OCI-LY3 (cell line): Measurements from ENCODE around the gene PCNA.
A peak's percentile ranks its signal among the peaks of the same experiment; 100 is the strongest.

Experiments used
- H2AFZ ChIP-seq: fragments of 200-600, 300-600 bp; shearing (Covaris generic); 2 replicates; pipeline ENCODE4 v1.6.0; 2014; ENCODE audit warnings: antibody characterized with exemption, low read depth, low read length
- H3K27ac ChIP-seq: fragments of 200-600, 300-600 bp; sonication (generic); 2 replicates; pipeline ENCODE4 v1.5.1; 2014; ENCODE audit warnings: mild to moderate bottlenecking, low read length, moderate library complexity, mixed read lengths
- H3K27me3 ChIP-seq: fragments of 200-600, 300-600 bp; sonication (generic); 2 replicates; pipeline ENCODE4 v1.6.1; 2014; ENCODE audit warnings: low read depth, low read length, mixed read lengths
- H3K36me3 ChIP-seq: fragments of 200-600, 300-600 bp; sonication (generic); replicated peaks from 2 replicates; pipeline ENCODE3; 2014; ENCODE audit warnings: low read depth, low read length, mixed read lengths
- H3K4me1 ChIP-seq: fragments of 300-600, 200-600 bp; sonication (generic); 2 replicates; pipeline ENCODE4 v1.6.1; 2014; ENCODE audit warnings: low read length, mixed read lengths
- H3K4me2 ChIP-seq: fragments of 200-600, 300-600 bp; sonication (generic); 2 replicates; pipeline ENCODE4 v1.6.1; 2014; ENCODE audit warnings: low read length, mixed read lengths
- H3K4me3 ChIP-seq: fragments of 300-600, 200-600 bp; sonication (generic); 2 replicates; pipeline ENCODE4 v1.5.1; 2014; ENCODE audit warnings: antibody characterized with exemption, mild to moderate bottlenecking, low read length, moderate library complexity
- H3K79me2 ChIP-seq: fragments of 300-600, 200-600 bp; shearing (Covaris generic); 2 replicates; pipeline ENCODE4 v1.6.1; 2014; ENCODE audit warnings: mild to moderate bottlenecking, low read length, mixed read lengths
- H3K9ac ChIP-seq: fragments of 300-600, 200-600 bp; shearing (Covaris generic); 2 replicates; pipeline ENCODE4 v1.6.0; 2014; ENCODE audit warnings: mild to moderate bottlenecking, low read length, moderate library complexity
- H3K9me3 ChIP-seq: fragments of 200-600, 300-600 bp; shearing (Covaris generic); 2 replicates; pipeline ENCODE4 v1.6.1; 2014; ENCODE audit warnings: low read length, mixed read lengths; ENCODE audit not compliant: insufficient read depth
- H4K20me1 ChIP-seq: fragments of 200-600, 300-600 bp; sonication (generic); 2 replicates; pipeline ENCODE4 v1.6.1; 2016; ENCODE audit warnings: low read length, mixed read lengths; ENCODE audit not compliant: insufficient read depth
- CTCF ChIP-seq: fragments of 200-600, 300-600 bp; sonication (generic); IDR thresholded peaks from 2 replicates; pipeline ENCODE4 v1.5.1; 2014; ENCODE audit warnings: antibody characterized with exemption, low read length, low read depth
- EZH2phosphoT487 ChIP-seq: fragments of 200-600 bp; shearing (Covaris generic); IDR thresholded peaks from 2 replicates; pipeline ENCODE4 v1.6.1; 2018; ENCODE audit warnings: antibody characterized with exemption, mixed run types, low read depth

Gene PCNA

GRCh38 chr20:5070081-5070480, 49.7 kb downstream of the PCNA start:
- H3K27ac ChIP-seq = no peak overlapping the region
- no peaks in the 10 kb centered on the region for H4K20me1 ChIP-seq
- no peak overlapping the region for H3K9ac ChIP-seq
- no peaks in the 10 kb centered on the region; the same call in 1 of the 2 replicates for H3K27me3 ChIP-seq
- H3K36me3 ChIP-seq = no peaks in the 10 kb centered on the region
- TF ChIP-seq CTCF (peak; percentile 42), EZH2phosphoT487 (no peak)
- no peaks in the 10 kb centered on the region for H3K9me3 ChIP-seq
- no peaks in the 10 kb centered on the region for H3K79me2 ChIP-seq
- no peak overlapping the region for H2AFZ ChIP-seq
- peaks cover 15% of the 10 kb centered on the region for H3K4me1 ChIP-seq
- H3K4me3 ChIP-seq = no peak overlapping the region
- H3K4me2 ChIP-seq = no peak overlapping the region

DNA sequence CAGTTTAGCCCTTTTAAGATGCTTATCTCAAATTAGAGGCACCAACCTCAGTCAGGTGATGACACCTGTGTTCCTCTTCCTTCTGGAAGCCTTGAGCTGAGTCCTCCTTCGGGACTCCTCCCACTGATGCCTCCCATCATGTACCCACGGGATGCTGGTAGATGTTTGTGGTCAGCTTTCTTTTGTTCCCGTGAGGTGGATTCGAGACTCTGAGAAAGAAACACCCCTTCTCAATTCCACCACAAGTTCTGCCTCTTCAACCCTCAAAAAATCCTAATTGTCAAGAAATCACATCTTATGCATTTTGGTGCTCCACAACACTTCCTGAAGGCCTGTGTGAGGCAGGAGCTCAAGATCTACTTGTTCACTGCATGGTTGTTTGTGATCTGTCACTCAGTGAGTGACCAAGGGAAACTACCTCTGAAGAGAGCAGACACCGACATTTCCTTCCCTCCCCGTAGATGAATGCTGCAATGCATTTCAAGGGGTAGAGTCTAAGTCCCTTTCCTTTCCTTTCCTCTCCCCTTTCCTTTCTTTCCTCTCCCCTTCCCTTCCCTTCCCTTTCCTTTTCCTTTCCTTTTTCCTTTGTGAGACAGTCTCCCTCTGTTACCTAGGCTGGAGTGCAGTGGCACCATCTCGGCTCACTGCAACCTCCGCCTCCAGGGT, 50.5 kb downstream of the PCNA start:
- Histone ChIP-seq H3K4me1 (peaks cover 8% of the 10 kb centered on the region), H3K4me2 (no peak overlapping the region), H3K79me2 (no peaks in the 10 kb centered on the region), H3K27ac (no peak overlapping the region), H3K36me3 (no peaks in the 10 kb centered on the region), H3K4me3 (no peak overlapping the region), H3K27me3 (no peaks in the 10 kb centered on the region; the same call in 1 of the 2 replicates), H3K9ac (no peak overlapping the region), H3K9me3 (no peaks in the 10 kb centered on the region), H2AFZ (no peak overlapping the region), H4K20me1 (no peaks in the 10 kb centered on the region)
- TF ChIP-seq CTCF (no peak), EZH2phosphoT487 (no peak)

DNA sequence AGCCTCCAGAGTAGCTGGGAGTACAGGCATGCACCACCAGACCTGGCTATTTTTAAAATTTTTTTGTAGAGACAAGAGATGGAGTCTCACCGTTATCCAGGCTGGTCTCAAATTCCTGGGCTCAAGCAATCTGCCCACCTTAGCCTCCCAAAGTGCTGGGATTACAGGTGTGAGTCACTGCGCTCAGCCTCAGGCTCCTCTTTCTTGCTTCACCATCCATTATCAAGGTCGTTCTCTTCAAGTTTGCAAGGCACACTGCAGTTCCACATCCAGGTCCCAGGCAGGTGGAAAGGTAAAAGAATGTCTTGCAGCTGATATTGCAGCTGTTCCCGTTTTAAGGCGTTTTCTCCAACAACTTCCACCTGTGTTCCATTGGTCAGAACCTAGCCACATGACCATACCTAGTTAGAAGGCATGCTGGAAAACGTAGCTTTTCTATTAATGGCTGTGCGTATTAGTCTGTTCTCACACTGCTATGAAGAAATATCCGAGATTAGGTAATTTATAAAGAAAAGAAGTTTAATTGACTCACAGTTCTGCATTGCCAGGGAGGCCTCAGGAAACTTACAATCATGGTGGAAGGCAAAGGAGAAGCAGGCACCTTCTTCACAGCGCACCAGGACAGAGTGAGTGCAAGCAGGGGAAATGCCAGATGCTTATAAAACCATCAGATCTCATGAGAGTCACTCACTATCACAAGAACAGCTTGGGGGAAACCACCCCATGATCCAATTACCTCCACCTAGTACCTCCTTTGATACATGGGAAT, 51.7 kb downstream of the PCNA start:
- H3K9ac ChIP-seq = no peak overlapping the region
- no peaks in the 10 kb centered on the region for H3K79me2 ChIP-seq
- no peaks in the 10 kb centered on the region for H3K36me3 ChIP-seq
- H2AFZ ChIP-seq = no peak overlapping the region
- H3K4me3 ChIP-seq = no peak overlapping the region
- H3K27me3 ChIP-seq = no peaks in the 10 kb centered on the region; the same call in 1 of the 2 replicates
- H3K4me2 ChIP-seq = no peak overlapping the region
- H3K4me1 ChIP-seq = no peaks in the 10 kb centered on the region
- H3K27ac ChIP-seq = no peak overlapping the region
- no peaks in the 10 kb centered on the region for H4K20me1 ChIP-seq
- TF ChIP-seq CTCF = no peak
- no peak for TF ChIP-seq EZH2phosphoT487
- H3K9me3 ChIP-seq = no peaks in the 10 kb centered on the region

DNA sequence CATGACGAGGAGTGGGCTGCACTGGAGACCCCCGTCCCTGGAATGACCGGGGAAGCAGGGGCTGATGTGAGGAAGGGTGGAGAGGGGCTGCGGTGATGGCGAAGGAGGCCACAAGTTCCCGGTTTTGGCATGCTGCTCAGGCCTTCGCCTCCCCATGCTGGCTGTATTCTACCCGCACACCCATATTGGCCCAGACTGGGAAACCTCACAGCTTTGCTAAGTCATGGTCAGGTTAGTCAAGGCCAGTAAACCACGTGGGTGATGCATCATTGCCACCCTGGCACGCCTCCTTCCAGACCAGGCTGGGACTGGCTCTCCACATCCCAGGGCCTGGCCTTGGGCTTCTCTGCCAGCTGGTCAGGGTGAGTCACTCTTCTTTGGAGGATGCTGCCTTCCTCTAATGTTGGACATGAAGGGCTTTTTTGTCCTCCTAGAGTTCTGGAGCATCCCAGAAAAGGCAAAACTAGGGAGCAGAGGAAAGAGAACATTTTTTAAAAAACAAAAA, 53.8 kb downstream of the PCNA start:
- no peaks in the 10 kb centered on the region for H4K20me1 ChIP-seq
- no peak overlapping the region for H3K9ac ChIP-seq
- no peaks in the 10 kb centered on the region for H3K4me1 ChIP-seq
- no peak overlapping the region for H3K27ac ChIP-seq
- no peak overlapping the region for H3K4me3 ChIP-seq
- no peaks in the 10 kb centered on the region for H3K36me3 ChIP-seq
- H2AFZ ChIP-seq = no peak overlapping the region
- no peaks in the 10 kb centered on the region for H3K9me3 ChIP-seq
- no peak overlapping the region for H3K4me2 ChIP-seq
- TF ChIP-seq EZH2phosphoT487 = no peak
- no peak for TF ChIP-seq CTCF
- no peaks in the 10 kb centered on the region for H3K79me2 ChIP-seq
- no peaks in the 10 kb centered on the region; the same call in 1 of the 2 replicates for H3K27me3 ChIP-seq
